Left lung (tissue), 10 donors: ENCODE data around the gene COX7A2L. TPM values are rescaled to one million over a fixed set of nuclear protein-coding genes. Genes with fewer than 3 reads are reported as not detected.
A peak's percentile ranks its signal among the peaks of the same experiment; 100 is the strongest.

Experiments used
- ATAC-seq: fragments of 200-7000 bp; cut with Tn5 transposase; one replicate; pipeline ENCODE4 v1.9.1; 2020; ENCODE audit warnings: moderate library complexity
- DNase-seq, 4 donors: peaks; one replicate each; pipeline ENCODE4 v3.0.0-alpha.2; 2013 to 2020
- H3K27ac ChIP-seq, 2 donors: fragments of 200-600 bp; sonication (generic) in 1 of 2; one replicate each; pipeline versions ENCODE4 v1.5.0 to v1.8.0; 2020 to 2021
- H3K27me3 ChIP-seq, 2 donors: fragments of 200-600 bp; sonication (generic) in 1 of 2; one replicate each; pipeline versions ENCODE4 v1.5.0 to v1.8.0; 2020 to 2021
- H3K36me3 ChIP-seq, 2 donors: fragments of 200-600 bp; sonication (generic) in 1 of 2; one replicate each; pipeline versions ENCODE4 v1.5.0 to v1.8.0; 2020 to 2021
- H3K4me1 ChIP-seq, 2 donors: fragments of 200-600 bp; one replicate each; pipeline ENCODE4 v1.8.0; 2021
- H3K4me3 ChIP-seq, 2 donors: fragments of 200-600 bp; sonication (generic) in 1 of 2; one replicate each; pipeline versions ENCODE4 v1.5.0 to v1.8.0; 2020 to 2021; ENCODE audit warnings: mild to moderate bottlenecking in 1 of 2
- H3K9me3 ChIP-seq, 2 donors: fragments of 200-600 bp; sonication (generic) in 1 of 2; one replicate each; pipeline versions ENCODE4 v1.5.0 to v1.8.0; 2020 to 2021
- intact Hi-C, 2 donors: fragments of 100-400 bp; cut with DNase I; formaldehyde crosslinking; loops; one replicate each; pipeline versions ENCODE4 v1.11.2 to v1.14.2; 2022
- polyA plus RNA-seq, 6 donors: library from polyadenylated mRNA; unstranded; fragments of 120-200 nt; gene quantifications; one replicate each; pipeline ENCODE4 v1.2.1, GENCODE V29; 2013; ENCODE audit not compliant: insufficient read length in 6 of 6
- total RNA-seq, 2 donors: library from RNA; stranded (reverse); fragmentation: NEBNext Ultra II Directional; extraction: Animal tissue kit (Norgen Biotek cat#: 25700); gene quantifications; one replicate each; pipeline ENCODE4 v1.2.1, GENCODE V29; 2021
- TF ChIP-seq, protein P1 (sequence below), 2 donors: fragments of 200-600 bp; sonication (generic) in 1 of 2; IDR thresholded peaks; one replicate each; pipeline versions ENCODE4 v1.5.0 to v1.8.0; 2021; ENCODE audit warnings: antibody characterized with exemption in 2 of 2
- donor health status: DM: no; HTN: yes; CAD: no.
- donor health status: DM: no; HTN: no; CAD: no.

COX7A2L gene
- total and polyA plus RNA-seq, 8 donors, result 80.0 to 193 (median 171) TPM

DNA sequence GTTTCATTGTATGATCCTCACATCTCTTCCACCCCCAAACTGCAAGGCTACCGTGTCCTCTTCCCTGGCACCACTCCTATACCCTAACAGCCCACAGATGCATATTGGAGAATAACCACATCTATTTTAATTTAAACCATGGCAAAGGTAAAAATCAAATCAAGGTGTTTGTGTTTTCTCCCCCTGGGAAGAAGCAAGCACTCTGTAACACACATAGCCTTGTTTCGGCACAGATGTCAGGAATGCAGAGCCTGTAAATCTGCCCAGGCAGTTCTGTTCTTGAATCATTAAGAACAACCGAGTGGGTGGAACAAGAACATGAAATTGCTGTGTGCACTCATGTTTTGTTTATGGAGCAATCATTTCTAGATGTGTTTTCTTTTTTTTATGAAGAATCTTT, 6.8 kb upstream of the COX7A2L start:
- intact Hi-C loops, result loop anchor here in 1 of 2 donors (10.0 kb wide), 1 partner anchor 263 kb away; no protein-coding TSS in a partner anchor
- ATAC-seq (peak; percentile 71), DNase-seq (no peak)
- peak overlapping the region in 1 of 2 donors; percentile 59 for H3K27ac ChIP-seq
- H3K27me3 ChIP-seq, result no peaks in the 10 kb centered on the region
- no peaks in the 10 kb centered on the region for H3K9me3 ChIP-seq
- peaks cover 0 to 4% of the 10 kb centered on the region in 2 donors for H3K4me1 ChIP-seq
- no peak overlapping the region for H3K4me3 ChIP-seq
- TF ChIP-seq, protein P1, sequence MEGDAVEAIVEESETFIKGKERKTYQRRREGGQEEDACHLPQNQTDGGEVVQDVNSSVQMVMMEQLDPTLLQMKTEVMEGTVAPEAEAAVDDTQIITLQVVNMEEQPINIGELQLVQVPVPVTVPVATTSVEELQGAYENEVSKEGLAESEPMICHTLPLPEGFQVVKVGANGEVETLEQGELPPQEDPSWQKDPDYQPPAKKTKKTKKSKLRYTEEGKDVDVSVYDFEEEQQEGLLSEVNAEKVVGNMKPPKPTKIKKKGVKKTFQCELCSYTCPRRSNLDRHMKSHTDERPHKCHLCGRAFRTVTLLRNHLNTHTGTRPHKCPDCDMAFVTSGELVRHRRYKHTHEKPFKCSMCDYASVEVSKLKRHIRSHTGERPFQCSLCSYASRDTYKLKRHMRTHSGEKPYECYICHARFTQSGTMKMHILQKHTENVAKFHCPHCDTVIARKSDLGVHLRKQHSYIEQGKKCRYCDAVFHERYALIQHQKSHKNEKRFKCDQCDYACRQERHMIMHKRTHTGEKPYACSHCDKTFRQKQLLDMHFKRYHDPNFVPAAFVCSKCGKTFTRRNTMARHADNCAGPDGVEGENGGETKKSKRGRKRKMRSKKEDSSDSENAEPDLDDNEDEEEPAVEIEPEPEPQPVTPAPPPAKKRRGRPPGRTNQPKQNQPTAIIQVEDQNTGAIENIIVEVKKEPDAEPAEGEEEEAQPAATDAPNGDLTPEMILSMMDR (IDR thresholded peaks at IDR 0.05), result no peak
- H3K36me3 ChIP-seq, result no peaks in the 10 kb centered on the region

DNA sequence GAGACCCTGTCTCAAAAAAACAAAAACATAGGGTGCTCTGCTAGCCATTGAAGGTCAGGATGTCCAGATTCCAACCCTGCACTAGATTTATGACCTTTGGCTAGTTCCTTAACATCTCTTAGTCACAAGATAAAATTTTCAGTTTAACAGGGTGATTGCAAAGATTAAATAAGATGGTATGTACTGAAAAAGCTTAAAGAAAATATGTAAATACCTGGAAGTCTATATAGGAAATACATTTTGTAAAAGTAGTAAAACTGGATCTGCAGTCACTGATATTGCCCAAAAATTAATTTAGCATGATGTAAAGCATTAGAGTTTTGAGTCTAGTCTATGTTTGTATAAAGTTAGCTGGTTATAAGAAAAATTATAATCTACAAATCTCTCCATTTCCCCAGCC, 5.4 kb upstream of the COX7A2L start:
- no peaks in the 10 kb centered on the region for H3K36me3 ChIP-seq
- H3K9me3 ChIP-seq, result no peaks in the 10 kb centered on the region
- no peak for DNase-seq
- TF ChIP-seq, protein P1 (IDR thresholded peaks at IDR 0.05), result no peak
- no peaks in the 10 kb centered on the region for H3K27me3 ChIP-seq
- H3K27ac ChIP-seq, result no peak overlapping the region
- intact Hi-C loops, result loop anchor here in 1 of 2 donors (10.0 kb wide), 1 partner anchor 262 kb away; no protein-coding TSS in a partner anchor
- H3K4me3 ChIP-seq, result no peak overlapping the region
- peaks cover 7 to 11% of the 10 kb centered on the region in 2 donors for H3K4me1 ChIP-seq
- no peak for ATAC-seq

DNA sequence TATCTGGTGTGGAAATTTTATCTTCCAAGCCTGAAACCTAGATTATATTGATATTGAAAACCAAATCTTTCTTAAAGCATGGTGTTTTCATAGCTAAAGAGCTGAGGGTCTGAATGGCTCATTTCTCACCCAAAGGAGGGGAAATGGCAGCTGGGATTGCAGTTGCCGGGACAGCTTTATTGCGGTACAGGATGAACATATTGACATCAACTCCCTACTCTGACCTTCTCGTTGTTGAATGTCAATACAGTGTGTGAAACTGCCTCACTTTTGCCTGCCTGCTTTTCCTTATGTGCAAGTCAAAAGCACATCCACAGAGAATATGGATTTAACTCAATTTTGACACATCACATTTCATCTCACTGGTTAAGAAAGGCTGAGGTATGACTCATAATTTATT, 3.6 kb upstream of the COX7A2L start:
- Histone ChIP-seq H3K4me3 (no peak overlapping the region), H3K27me3 (no peaks in the 10 kb centered on the region), H3K9me3 (no peaks in the 10 kb centered on the region), H3K27ac (no peak overlapping the region), H3K4me1 (peaks cover 15% of the 10 kb centered on the region in 2 donors), H3K36me3 (no peaks in the 10 kb centered on the region)
- TF ChIP-seq, protein P1 (IDR thresholded peaks at IDR 0.05), result no peak
- no peak for DNase-seq
- ATAC-seq, result no peak
- intact Hi-C loops, result loop anchor here in 1 of 2 donors (10.0 kb wide), 1 partner anchor 260 kb away; no protein-coding TSS in a partner anchor

DNA sequence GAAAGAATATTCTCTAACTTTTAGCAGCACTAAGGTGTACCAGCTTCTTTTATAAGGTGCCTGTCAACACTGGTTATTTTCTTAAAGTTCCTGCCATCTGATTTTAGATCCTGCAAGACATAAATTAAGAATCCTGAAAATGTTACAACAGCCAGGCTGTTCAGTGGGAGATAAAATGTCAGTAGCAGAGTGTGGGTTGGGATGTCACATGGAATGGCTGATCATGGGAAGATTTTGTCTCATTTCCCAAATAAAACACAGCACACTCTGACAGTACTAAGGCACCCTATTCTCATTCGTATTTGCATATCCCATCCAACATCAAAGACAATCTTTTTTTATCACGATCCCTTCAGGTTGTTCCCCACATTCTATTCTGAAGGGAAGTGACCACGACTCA, 2.4 kb upstream of the COX7A2L start:
- no peak overlapping the region for H3K27ac ChIP-seq
- no peaks in the 10 kb centered on the region for H3K9me3 ChIP-seq
- ATAC-seq (no peak), DNase-seq (no peak)
- no peaks in the 10 kb centered on the region for H3K27me3 ChIP-seq
- H3K4me1 ChIP-seq, result peaks cover 21 to 27% of the 10 kb centered on the region in 2 donors
- H3K4me3 ChIP-seq, result no peak overlapping the region
- no peaks in the 10 kb centered on the region for H3K36me3 ChIP-seq
- intact Hi-C loops, result loop anchor here in 1 of 2 donors (10.0 kb wide), 1 partner anchor 259 kb away; no protein-coding TSS in a partner anchor
- TF ChIP-seq, protein P1 (IDR thresholded peaks at IDR 0.05), result no peak

DNA sequence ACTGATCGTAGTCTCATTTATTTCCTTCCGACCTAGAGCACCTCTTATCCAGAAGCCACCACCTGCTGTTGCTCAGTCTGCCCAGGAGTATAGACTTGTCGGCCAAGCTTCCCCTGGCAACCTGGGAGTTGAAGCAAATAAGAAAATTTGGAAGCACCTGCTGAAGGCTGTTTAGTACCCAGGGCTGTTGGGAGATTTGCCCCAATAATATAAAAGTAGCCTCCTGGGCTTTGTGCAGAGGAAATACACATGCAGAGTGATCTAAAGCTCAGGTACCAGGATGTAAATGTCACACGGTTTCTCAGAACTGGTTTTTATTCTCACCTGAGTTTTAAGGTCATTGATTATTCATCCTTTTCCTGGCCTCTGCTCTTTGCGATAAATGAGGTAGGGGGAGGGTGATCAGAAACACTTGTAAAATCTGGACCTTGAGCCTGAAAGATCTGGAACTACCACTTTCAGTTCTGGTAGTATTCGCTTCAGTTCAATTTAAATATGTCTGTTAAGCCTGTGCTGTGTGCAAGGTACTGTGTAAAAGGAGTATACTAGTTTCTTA, 789 bp upstream of the COX7A2L start:
- Histone ChIP-seq H3K27ac (peak overlapping the region; percentile 94), H3K4me3 (peak overlapping the region in 1 of 2 donors; percentile 80), H3K4me1 (peaks cover 19 to 42% of the 10 kb centered on the region in 2 donors), H3K27me3 (no peaks in the 10 kb centered on the region), H3K9me3 (no peaks in the 10 kb centered on the region), H3K36me3 (no peaks in the 10 kb centered on the region)
- TF ChIP-seq, protein P1 (IDR thresholded peaks at IDR 0.05), result no peak
- intact Hi-C loops, result loop anchor here in 1 of 2 donors (10.0 kb wide), 1 partner anchor 257 kb away; no protein-coding TSS in a partner anchor
- no peak for ATAC-seq
- DNase-seq, result no peak
